NOMO-1 treated with DMSO at 0.1 percent for 48 hours (cell line): ENCODE data around the gene BICD1.
"Not testable (repeated sequence)": the region's sequence is repeated elsewhere in the genome, so short reads cannot be mapped to it uniquely, and the experiment has no call there.

ENCODE experiments used
- DNase-seq: peaks from one replicate; lab custom pipeline; 2025; ENCODE audit not compliant: unreplicated experiment; lab: John Stamatoyannopoulos, UW

BICD1 gene

DNA sequence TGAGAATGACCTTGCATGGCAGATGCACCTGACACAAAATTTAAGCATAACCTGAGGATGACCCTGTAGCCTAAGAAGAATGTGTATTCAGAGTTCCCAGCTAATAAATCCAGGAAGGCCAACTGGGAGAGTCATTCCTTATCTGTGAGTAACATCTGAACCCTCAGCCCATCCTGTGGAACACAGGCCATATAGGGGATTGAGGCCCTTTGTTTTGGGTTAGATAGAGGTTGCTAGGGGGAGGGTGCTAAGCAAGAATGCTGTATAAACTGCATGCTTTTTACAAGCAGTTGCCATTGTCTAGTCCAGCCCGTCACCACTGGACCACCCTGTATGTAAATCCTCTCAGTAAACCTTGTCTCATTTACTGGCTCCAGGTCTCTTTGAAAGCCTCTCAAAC, 77.0 kb downstream of the BICD1 start:
- DNase-seq, result no peak

DNA sequence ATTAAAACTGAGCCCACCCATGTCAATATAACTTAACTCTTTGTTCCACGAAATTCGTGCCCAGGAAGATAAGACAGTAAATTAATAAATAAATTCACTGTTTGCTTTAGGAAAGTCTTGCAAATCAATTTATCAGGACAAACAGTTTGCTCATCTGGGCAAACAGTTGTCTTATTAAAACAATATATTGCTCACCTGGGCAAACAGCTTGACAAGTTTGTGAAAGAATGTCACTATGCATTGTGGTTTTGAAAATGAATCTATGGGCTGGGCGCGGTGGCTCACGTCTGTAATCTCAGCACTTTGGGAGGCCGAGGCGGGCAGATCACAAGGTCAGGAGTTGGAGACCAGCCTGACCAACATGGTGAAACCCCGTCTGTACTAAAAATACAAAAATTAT, 80.5 kb downstream of the BICD1 start:
- DNase-seq, result not testable (repeated sequence)

GRCh38 chr12:32191445-32191844, 84.8 kb downstream of the BICD1 start:
- no peak for DNase-seq

GRCh38 chr12:32196250-32197198, 89.9 kb downstream of the BICD1 start:
- no peak for DNase-seq

GRCh38 chr12:32197421-32197820, 90.8 kb downstream of the BICD1 start:
- DNase-seq, result no peak

DNA sequence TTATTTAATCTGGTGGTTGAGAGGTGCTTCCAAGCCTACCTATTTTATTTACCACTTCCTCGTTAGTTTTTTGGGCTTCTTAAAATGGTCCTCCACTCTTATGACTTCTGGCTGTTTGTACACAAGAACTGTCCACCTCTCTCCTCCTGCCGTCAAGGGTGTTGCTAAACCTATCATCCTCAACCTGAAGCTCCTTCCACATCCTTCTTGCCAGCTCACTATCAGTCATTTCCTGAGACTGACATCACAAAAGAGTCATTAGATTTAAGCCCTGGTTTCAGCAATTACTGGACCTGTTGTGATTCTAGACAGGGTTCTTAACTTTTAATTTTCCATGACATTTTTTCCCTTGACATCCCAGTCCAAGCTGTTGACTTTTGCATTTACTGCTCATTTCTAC, 91.9 kb downstream of the BICD1 start:
- DNase-seq, result peak; percentile 0

- DNase-seq, result no peak
Measured at GRCh38 chr12:32201096-32201495, 94.4 kb downstream of the BICD1 start.

DNA sequence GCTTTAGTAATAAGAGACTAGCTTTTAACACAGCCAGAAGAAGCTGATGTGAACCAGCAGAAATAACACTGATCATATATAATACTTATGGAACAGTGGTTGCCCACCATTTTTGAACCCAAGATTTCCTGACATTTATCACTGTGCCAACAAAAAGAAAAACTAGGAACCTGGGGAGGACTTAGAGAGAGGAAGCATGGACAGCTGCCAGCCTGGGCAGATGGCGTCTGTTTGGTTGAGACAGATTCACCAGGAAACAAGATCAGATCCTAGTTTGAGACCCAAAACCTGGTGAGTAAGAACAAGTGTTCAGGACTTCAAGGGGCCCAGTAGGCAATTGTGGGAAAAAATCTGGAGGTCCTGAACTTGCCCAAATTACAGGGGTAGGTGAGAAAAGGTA, 95.3 kb downstream of the BICD1 start:
- no peak for DNase-seq

GRCh38 chr12:32205731-32206130, 99.1 kb downstream of the BICD1 start:
- DNase-seq, result no peak

DNA sequence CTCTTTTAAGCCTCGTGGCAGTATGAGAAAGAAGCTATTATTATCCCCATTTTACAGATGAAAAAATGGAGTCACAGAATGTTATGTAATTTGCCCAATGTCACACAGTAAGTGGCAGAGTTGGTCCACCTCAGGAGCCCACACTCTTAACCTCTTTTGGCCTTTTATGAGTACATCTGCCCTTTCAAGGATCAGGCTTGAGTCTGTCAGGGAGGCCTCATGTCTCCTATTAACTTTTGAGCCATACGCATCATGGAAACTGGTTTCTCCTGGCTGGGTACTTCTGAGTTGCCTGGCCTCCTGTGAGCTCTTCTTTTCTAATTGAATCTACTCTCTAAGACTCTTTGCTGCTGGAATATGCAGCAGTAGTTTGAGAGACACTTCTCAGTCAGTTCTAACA, 101.7 kb downstream of the BICD1 start:
- no peak for DNase-seq

DNA sequence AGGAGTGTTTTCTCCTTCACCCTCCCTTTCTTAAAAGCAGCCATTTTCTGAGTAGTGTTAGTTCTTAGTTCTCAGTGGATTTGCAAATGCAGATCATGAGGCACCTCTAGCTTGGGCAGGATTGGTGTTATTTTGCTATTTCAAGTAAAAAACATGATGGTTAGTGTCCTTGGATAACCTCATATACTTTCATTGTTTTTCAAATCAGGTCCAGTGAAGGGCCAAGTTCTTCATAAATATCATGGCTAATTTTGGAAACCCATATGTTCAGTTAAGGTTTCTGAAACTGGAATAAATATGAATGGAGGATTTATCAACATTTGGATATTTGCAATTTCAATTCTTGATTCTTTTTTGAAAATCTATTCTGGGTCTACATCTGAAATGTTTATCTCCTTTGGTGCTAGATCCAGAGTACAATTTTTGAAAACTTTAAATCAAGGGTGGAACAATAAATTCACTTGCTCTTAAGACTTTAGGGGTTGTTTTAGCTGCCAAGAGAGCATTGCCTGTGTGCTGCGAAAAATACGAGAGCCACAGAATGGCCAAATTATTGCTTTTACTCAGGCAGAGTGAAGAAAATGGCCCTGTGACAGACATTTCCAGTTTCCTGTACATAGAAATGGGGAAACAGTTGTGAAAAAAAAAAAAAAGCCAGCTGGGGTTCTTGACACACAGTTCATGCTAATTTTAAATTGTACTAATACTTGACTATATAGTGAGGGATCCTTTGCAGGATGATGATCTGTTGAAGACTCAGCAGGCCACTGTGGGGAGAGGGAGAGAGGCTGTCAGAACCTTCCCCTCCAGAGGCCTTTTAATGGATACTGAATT, 104.6 kb downstream of the BICD1 start:
- DNase-seq, result peak; percentile 26

DNA sequence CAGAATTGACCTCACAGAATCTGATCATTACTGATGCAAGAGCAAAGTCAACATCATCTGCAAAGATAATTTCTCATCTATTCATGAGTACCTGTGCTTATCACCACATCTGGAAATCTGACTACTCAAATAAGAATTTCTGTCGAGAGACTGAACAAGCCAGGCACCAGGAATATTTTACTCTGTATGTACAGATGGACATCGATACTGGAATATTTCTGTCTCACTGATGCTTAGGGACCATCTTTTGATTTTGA, 105.2 kb downstream of the BICD1 start:
- no peak for DNase-seq

DNA sequence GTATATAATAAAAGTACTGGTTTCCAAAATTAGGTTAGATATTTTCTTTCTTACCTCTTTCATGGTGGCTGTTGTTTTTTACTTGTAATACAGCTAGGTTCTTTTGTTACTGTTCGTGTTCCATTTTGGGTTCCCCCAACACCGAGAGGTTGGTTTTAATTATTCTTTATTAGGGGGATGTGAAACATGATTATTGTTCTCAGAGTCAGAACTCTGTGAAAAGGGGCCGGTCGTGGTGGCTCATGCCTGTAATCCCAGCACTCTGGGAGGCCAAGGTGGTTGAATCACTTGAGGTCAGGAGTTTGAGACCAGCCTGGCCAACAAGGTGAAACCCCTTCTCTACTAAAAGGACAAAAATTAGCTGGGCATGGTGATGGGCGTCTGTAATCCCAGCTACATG, 108.1 kb downstream of the BICD1 start:
- no peak for DNase-seq

DNA sequence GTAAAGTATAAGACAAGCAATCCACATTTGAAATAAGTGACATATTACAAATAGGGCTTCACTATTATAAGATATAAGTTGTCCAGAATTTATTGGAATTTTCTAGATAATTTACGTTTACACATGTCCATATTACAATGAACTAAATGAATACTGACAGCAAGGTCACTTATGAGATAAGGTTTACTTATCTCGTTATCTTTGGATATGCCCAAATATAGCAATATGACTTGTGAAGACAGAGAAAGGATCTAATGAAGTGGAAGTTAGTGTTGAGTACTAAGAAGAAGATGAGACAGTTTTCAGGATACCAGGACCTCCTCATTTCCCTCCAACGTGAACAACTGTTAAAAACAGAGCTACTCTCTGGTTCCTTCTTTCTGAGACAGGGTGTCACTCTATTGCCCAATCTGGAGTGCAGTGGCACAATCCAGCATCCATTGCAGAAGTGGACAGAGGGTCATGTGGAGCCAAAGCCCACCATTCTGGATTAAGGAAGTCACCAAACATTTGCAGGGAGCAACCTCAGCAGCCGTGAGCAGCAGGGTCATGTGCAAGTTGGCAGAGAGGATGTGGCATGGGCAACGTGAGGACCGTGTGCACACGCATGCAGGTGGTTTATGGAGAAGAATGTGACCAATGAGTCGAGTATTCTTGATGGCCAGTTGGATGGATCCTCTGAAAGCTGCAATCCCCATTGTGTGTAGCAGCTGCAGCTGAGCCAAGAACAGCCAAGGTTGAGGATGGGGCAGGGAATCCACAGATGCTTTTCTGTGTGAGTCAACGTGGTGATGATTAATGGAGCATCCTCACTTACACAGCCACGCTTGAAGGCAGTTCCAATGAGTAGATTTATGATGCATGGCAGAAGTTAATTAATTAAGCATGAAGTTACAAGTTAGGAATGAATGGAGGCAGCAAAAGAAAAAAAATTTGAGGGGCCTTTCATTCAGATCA, 111.0 kb downstream of the BICD1 start:
- DNase-seq, result peak; percentile 67

DNA sequence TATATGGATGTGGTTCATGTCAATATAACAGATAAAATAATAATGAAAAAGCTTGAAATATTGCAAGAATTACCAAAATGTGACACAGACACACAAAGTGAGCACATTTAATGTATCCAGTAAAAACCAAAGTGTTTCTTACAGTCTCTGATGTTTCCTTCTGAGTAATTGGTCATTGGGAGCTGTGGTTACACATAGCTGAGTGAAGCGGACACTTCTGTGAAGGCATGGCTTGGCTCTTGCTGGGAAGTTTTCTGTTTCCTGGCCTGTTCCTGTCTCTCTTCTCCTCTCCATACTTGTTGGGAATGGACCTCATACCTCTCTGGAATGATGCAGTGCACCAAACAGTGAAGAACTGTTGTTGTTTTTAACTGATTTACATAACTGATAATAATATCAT, 117.3 kb downstream of the BICD1 start:
- DNase-seq, result no peak

GRCh38 chr12:32226768-32227167, 120.1 kb downstream of the BICD1 start:
- DNase-seq, result no peak

DNA sequence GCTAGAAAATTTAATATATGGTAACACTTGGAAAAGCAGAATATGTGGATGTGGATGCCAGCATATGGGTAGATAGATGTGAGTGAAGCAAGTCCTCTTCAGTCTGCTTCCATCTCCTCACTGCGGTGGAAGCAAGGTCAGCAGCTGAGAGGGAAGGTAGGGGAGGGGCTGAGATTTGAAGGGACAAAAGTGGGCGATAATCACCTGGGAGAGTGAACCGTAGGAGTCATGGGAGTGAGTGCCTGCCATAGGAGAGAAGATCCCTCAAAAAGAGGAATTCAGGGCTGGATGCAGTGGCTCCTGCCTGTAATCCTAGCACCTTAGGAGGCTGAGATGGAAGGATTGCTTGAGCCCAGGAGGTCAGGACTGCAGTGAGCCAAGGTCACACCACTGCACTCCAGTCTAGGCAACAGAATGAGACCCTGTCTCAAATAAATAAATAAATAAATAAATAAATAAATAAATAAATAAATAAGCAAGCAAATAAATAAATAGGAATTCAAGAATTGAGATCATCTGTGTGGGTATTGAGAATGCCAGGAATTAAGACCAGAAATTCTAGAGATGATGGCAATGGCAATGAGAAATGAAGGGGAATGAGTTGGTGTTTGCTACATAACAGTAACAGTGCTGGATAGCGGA, 123.4 kb downstream of the BICD1 start:
- no peak for DNase-seq

DNA sequence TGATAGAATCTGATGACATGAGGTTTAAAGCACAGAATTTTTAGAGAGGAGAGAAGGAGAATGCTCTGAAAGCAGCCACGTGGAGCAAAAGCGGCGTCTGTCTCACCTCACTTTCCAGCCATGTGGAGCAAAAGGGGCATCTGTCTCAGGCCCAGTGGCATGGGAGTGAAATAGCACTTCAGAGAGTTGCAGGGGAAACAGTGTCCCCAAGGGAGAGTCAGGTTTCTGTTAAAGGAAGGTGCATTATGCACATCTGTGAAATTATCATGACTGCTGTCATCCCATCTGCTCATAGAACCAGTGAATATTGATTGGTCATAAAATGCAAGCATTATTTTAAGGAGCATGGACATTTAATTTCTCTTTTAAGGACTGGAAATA, 124.0 kb downstream of the BICD1 start:
- no peak for DNase-seq

DNA sequence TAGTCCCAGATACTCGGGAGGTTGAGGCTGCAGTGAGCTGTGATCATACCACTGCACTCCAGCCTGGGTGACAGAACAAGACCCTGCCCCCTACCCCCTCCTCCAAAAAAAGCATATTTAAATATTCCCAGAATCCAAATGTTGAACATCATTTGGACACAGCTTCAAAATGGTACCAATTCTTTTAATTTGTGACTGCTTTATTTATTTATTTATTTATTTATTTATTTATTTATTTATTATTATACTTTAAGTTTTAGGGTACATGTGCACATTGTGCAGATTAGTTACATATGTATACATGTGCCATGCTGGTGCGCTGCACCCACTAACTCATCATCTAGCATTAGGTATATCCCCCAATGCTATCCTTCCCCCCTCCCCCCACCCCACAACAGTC, 124.7 kb downstream of the BICD1 start:
- DNase-seq, result not testable (repeated sequence)

DNA sequence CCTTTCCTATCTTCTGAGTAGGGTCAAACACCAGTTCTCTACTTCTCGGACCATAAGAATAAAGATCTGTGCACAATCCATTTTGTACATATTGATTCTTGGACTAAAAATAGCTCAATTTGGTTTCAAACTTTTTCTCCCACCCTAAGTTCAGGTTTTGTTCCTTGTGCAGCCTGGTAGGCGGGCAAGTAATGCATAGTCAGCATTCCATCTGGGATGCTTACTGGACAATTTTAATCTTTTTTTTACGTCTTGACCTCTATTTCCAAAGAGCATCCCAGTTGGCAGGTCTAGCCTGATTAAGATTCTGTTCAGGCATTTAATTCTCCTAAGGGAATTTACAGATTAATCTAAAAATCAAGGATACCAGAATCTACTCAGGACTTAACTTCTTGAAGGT, 126.9 kb downstream of the BICD1 start:
- DNase-seq, result no peak

DNA sequence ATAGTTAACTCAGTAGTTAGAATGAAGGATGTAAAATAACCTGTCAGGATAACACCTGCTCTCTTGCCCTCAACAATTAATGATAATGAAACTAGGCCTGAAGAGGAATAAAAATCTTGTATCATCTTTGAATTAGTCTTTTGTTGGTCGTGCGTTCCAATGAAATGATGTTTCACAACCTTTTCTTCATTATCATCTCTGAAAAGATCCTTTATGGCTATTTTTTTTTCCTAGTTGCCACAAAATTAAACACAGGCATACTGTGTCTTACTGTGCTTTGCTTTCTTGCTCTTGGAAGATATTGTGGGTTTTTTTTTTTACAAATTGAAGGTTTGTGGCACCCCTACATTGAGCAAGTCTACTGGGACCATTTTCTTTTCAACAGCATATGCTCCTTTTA, 128.6 kb downstream of the BICD1 start:
- no peak for DNase-seq
